ENCODE results near the gene HAPLN1. TPM values are rescaled to one million over a fixed set of nuclear protein-coding genes. Genes with fewer than 3 reads are reported as not detected.

Gene HAPLN1
- total and polyA plus RNA-seq, 10 of the 15 experiments (the other 5 are each of a cell fraction or from before 2014, with no cell fraction given) = 0.05 to 0.21 (median 0.17) TPM; not detected in 2

DNA sequence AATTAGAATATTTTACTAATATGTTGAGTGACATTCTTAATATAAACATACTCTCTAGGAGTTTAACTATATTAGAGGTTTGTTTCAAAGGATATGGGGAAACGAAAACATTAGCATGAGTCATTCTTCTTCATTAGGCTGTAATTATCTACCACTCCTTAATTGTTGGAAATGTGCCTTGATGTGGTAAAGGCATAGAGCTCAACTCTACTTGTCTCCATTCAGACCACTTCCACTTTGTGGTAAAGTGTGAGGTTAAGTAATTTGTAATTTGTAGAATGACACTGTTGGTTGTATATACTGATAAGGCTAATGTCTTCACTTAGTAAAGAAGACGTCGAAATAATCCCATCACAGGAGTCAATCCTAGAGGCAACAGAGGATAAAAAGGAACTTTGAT lies 58.1 kb downstream of the HAPLN1 start:
- Histone ChIP-seq H4K20me1 (ENCODE audit: control insufficient read depth, insufficient read depth) (no peaks in the 10 kb centered on the region), H3K27me3 (replicated peaks in 1 of 2; ENCODE audit: control insufficient read depth in 2 of 2, insufficient read depth in 2 of 2, low read length in 1 of 2) (no peaks in the 10 kb centered on the region), H2AFZ (ENCODE audit: control insufficient read depth, low read depth, low read length) (no peak overlapping the region), H3K9me3 (replicated peaks; ENCODE audit: control insufficient read depth, insufficient read depth, low read length) (no peaks in the 10 kb centered on the region), H3K36me3 (ENCODE audit: control insufficient read depth in 2 of 2, insufficient read depth in 2 of 2, low read length in 1 of 2) (no peaks in the 10 kb centered on the region), H3K9ac (ENCODE audit: control insufficient read depth, insufficient read depth, low read length) (no peak overlapping the region), H3K4me1 (ENCODE audit: control insufficient read depth, insufficient read depth, low read length) (no peaks in the 10 kb centered on the region), H3K79me2 (ENCODE audit: control insufficient read depth, insufficient read depth, low read length) (no peaks in the 10 kb centered on the region), H3K27ac (ENCODE audit: control insufficient read depth, insufficient read depth) (no peak overlapping the region), H3K4me3 (no peak overlapping the region), H3K4me2 (ENCODE audit: control insufficient read depth, insufficient read depth) (no peak overlapping the region)
- CTCF ChIA-PET = no interaction called here
- BruUV-seq (replicated peaks) = no TSS peak
- RAD21 ChIA-PET (ENCODE audit: unreplicated experiment) = no interaction called here
- ATAC-seq = peak; percentile 90
- FAIRE-seq = peak; percentile 56
- DNase-seq (ENCODE audit: low read depth, low spot score) = peak; percentile 12
- intact Hi-C loops (cut with micrococcal nuclease; ENCODE audit: unreplicated experiment) (no loop called here), in situ Hi-C loops (cut with MboI) (no loop called here)
- 12% methylated on average over 3 of the region's 3 CpGs for WGBS (ENCODE audit: insufficient coverage, insufficient replicate concordance, low lambda C conversion rate, missing lambda C conversion rate)
- POLR2A ChIA-PET = no interaction called here
- SMC1A ChIA-PET (ENCODE audit: uncharacterized antibody, unreplicated experiment) = no interaction called here
- TF ChIP-seq BCL11A (IDR thresholded peaks at IDR 0.05; ENCODE audit: low read depth, low read length) = peak; percentile 84
- TF ChIP-seq SIX5 (IDR thresholded peaks at IDR 0.05; ENCODE audit: low read depth, low read length, severe bottlenecking) = no peak
- TF ChIP-seq NBN (IDR thresholded peaks at IDR 0.05) = no peak
- no peak for TF ChIP-seq ZNF274 (IDR thresholded peaks at IDR 0.05; ENCODE audit: insufficient read depth, insufficient read length)
- TF ChIP-seq, protein P1, sequence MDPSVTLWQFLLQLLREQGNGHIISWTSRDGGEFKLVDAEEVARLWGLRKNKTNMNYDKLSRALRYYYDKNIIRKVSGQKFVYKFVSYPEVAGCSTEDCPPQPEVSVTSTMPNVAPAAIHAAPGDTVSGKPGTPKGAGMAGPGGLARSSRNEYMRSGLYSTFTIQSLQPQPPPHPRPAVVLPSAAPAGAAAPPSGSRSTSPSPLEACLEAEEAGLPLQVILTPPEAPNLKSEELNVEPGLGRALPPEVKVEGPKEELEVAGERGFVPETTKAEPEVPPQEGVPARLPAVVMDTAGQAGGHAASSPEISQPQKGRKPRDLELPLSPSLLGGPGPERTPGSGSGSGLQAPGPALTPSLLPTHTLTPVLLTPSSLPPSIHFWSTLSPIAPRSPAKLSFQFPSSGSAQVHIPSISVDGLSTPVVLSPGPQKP (IDR thresholded peaks at IDR 0.05; ENCODE audit: low read depth, low read length) = no peak
- TF ChIP-seq ZNF207 (IDR thresholded peaks at IDR 0.05; ENCODE audit: borderline replicate concordance) = no peak
- TF ChIP-seq, protein P2, sequence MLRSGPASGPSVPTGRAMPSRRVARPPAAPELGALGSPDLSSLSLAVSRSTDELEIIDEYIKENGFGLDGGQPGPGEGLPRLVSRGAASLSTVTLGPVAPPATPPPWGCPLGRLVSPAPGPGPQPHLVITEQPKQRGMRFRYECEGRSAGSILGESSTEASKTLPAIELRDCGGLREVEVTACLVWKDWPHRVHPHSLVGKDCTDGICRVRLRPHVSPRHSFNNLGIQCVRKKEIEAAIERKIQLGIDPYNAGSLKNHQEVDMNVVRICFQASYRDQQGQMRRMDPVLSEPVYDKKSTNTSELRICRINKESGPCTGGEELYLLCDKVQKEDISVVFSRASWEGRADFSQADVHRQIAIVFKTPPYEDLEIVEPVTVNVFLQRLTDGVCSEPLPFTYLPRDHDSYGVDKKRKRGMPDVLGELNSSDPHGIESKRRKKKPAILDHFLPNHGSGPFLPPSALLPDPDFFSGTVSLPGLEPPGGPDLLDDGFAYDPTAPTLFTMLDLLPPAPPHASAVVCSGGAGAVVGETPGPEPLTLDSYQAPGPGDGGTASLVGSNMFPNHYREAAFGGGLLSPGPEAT (IDR thresholded peaks at IDR 0.05; ENCODE audit: low read depth) = no peak
- TF ChIP-seq TCF12 (IDR thresholded peaks at IDR 0.05; ENCODE audit: low read depth, low read length) = no peak
- TF ChIP-seq GABPA (IDR thresholded peaks at IDR 0.05; ENCODE audit: low read depth) = no peak
- TF ChIP-seq RAD21 (IDR thresholded peaks at IDR 0.05; ENCODE audit: insufficient read depth, low read depth, low read length) = no peak
- TF ChIP-seq JUNB (IDR thresholded peaks at IDR 0.05) = peak; percentile 35; the same call in 1 of the 2 replicates
- TF ChIP-seq, protein P3, sequence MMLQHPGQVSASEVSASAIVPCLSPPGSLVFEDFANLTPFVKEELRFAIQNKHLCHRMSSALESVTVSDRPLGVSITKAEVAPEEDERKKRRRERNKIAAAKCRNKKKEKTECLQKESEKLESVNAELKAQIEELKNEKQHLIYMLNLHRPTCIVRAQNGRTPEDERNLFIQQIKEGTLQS (IDR thresholded peaks at IDR 0.05; ENCODE audit: borderline replicate concordance, extremely low read depth, low read depth, low read length) = no peak
- no peak for TF ChIP-seq ESRRA (IDR thresholded peaks at IDR 0.05; ENCODE audit: low read length)
- no peak for TF ChIP-seq MTA3 (IDR thresholded peaks at IDR 0.05; ENCODE audit: borderline replicate concordance, low read length)
- TF ChIP-seq ATF7 (IDR thresholded peaks at IDR 0.05; ENCODE audit: low read depth) = peak; percentile 54; the same call in 1 of the 2 replicates
- peak; percentile 62; the same call in 1 of the 2 replicates for TF ChIP-seq SPI1 (IDR thresholded peaks at IDR 0.05; ENCODE audit: borderline replicate concordance, insufficient read depth, low read depth, low read length)
- TF ChIP-seq DPF2 (IDR thresholded peaks at IDR 0.05) = 0 out of 2 replicates have a peak, but pooled peaks have one; percentile 39
- TF ChIP-seq, protein P4, sequence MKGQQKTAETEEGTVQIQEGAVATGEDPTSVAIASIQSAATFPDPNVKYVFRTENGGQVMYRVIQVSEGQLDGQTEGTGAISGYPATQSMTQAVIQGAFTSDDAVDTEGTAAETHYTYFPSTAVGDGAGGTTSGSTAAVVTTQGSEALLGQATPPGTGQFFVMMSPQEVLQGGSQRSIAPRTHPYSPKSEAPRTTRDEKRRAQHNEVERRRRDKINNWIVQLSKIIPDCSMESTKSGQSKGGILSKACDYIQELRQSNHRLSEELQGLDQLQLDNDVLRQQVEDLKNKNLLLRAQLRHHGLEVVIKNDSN (IDR thresholded peaks at IDR 0.05; ENCODE audit: borderline replicate concordance, extremely low read length, insufficient read depth, low read depth, low read length) = no peak
- peak; percentile 88 for TF ChIP-seq RUNX3 (IDR thresholded peaks at IDR 0.05; ENCODE audit: low read length)
- TF ChIP-seq NFIC (IDR thresholded peaks at IDR 0.05; ENCODE audit: low read depth, low read length) = peak; percentile 47; the same call in 1 of the 2 replicates
- TF ChIP-seq POLR2AphosphoS5 (IDR thresholded peaks at IDR 0.05; ENCODE audit: low read length) = no peak
- peak; percentile 42 for TF ChIP-seq IKZF1 (conservative IDR thresholded peaks at IDR 0.05)
- TF ChIP-seq, protein P5, sequence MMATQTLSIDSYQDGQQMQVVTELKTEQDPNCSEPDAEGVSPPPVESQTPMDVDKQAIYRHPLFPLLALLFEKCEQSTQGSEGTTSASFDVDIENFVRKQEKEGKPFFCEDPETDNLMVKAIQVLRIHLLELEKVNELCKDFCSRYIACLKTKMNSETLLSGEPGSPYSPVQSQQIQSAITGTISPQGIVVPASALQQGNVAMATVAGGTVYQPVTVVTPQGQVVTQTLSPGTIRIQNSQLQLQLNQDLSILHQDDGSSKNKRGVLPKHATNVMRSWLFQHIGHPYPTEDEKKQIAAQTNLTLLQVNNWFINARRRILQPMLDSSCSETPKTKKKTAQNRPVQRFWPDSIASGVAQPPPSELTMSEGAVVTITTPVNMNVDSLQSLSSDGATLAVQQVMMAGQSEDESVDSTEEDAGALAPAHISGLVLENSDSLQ (IDR thresholded peaks at IDR 0.05) = peak; percentile 44; the same call in 1 of the 2 replicates

Data from GM12878 (cell line).